ENCODE measurements around the gene GDE1. TPM values are rescaled to one million over a fixed set of nuclear protein-coding genes. Genes with fewer than 3 reads are reported as not detected.

Gene GDE1
- total RNA-seq, 2 donors from 2014 or later, result 29.7 to 30.6 TPM

DNA sequence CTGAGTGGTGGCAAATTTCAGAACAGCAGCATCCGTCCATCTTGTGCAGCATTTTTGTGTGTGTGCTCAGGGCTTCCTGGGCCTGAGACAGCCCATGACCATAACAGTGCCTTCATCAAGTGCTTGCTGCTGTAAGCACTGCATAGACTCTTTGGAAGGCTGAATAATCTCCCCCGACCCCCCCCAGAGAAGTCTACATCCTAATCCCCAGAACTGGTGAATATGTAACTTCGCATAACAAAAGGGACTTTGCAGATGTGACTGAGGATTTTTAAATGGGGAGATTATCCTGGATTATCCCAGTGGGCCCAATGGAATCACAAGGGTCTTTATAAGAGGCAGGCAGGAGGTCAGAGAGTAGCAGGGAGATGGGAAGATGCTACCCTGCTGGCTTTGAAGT, 53.6 kb downstream of the GDE1 start:
- TF ChIP-seq POLR2A (IDR thresholded peaks at IDR 0.05), result no peak
- TF ChIP-seq CTCF (IDR thresholded peaks at IDR 0.05), result no peak
- no peak overlapping the region for H3K27ac ChIP-seq
- no peak for DNase-seq
- 77 to 91% methylated on average over 3 of the region's 3 CpGs for WGBS, 2 donors
- H3K27me3 ChIP-seq, result no peaks in the 10 kb centered on the region
- H3K4me1 ChIP-seq, result no peaks in the 10 kb centered on the region
- no peak for ATAC-seq
- H3K9me3 ChIP-seq, result no peaks in the 10 kb centered on the region
- no peaks in the 10 kb centered on the region for H3K36me3 ChIP-seq (replicated peaks in 1 of 2; ENCODE audit: insufficient read depth in 1 of 2, low read depth in 2 of 2)
- intact Hi-C loops (cut with DNase I), result no loop called here
- no peak overlapping the region for H3K4me3 ChIP-seq

GRCh38 chr16:19463468-19464315, 58.2 kb downstream of the GDE1 start:
- TF ChIP-seq POLR2A (IDR thresholded peaks at IDR 0.05) (no peak), CTCF (IDR thresholded peaks at IDR 0.05) (no peak)
- Histone ChIP-seq H3K36me3 (replicated peaks in 1 of 2; ENCODE audit: insufficient read depth in 1 of 2, low read depth in 2 of 2) (no peaks in the 10 kb centered on the region), H3K4me3 (no peak overlapping the region), H3K4me1 (no peaks in the 10 kb centered on the region), H3K27ac (no peak overlapping the region), H3K27me3 (no peaks in the 10 kb centered on the region), H3K9me3 (no peaks in the 10 kb centered on the region)
- ATAC-seq, result no peak
- 64 to 65% methylated on average over 12 of the region's 12 CpGs for WGBS, 2 donors
- intact Hi-C loops (cut with DNase I), result no loop called here
- no peak for DNase-seq

GRCh38 chr16:19460397-19460796, 61.5 kb downstream of the GDE1 start:
- Histone ChIP-seq H3K27me3 (no peaks in the 10 kb centered on the region), H3K4me3 (no peak overlapping the region), H3K9me3 (no peaks in the 10 kb centered on the region), H3K4me1 (no peaks in the 10 kb centered on the region), H3K27ac (no peak overlapping the region), H3K36me3 (replicated peaks in 1 of 2; ENCODE audit: insufficient read depth in 1 of 2, low read depth in 2 of 2) (no peaks in the 10 kb centered on the region)
- ATAC-seq (no peak), DNase-seq (no peak)
- intact Hi-C loops (cut with DNase I), result no loop called here
- 80 to 93% methylated on average over 2 of the region's 2 CpGs for WGBS, 2 donors
- TF ChIP-seq POLR2A (IDR thresholded peaks at IDR 0.05), result no peak
- TF ChIP-seq CTCF (IDR thresholded peaks at IDR 0.05), result no peak

GRCh38 chr16:19458722-19459379, 63.0 kb downstream of the GDE1 start:
- H3K4me3 ChIP-seq, result no peak overlapping the region
- H3K9me3 ChIP-seq, result no peaks in the 10 kb centered on the region
- H3K36me3 ChIP-seq (replicated peaks in 1 of 2; ENCODE audit: insufficient read depth in 1 of 2, low read depth in 2 of 2), result no peaks in the 10 kb centered on the region
- no peaks in the 10 kb centered on the region for H3K4me1 ChIP-seq
- H3K27ac ChIP-seq, result no peak overlapping the region
- intact Hi-C loops (cut with DNase I), result no loop called here
- no peaks in the 10 kb centered on the region for H3K27me3 ChIP-seq
- TF ChIP-seq CTCF (IDR thresholded peaks at IDR 0.05) (no peak), POLR2A (IDR thresholded peaks at IDR 0.05) (no peak)
- ATAC-seq, result no peak
- DNase-seq, result no peak
- WGBS, 2 donors, result 76 to 78% methylated on average over 9 of the region's 9 CpGs

Other genes with a start within 250 kb of the GDE1 start
- gene CLEC19A, start 236.4 kb downstream of the GDE1 start, total RNA-seq, result not detected
- gene TMC5, start 104.2 kb downstream of the GDE1 start, total RNA-seq, result 1 to 10 TPM in 1 of 2 donors, under 1 TPM in 1; 0.66 to 2.3 TPM
- 10 to 100 TPM in 1 of 2 donors, 1 to 10 TPM in 1; 9.6 to 16.2 TPM for gene CCP110, start 1.8 kb upstream of the GDE1 start, total RNA-seq
- 10 to 100 TPM; 25.4 to 31.6 TPM for gene VPS35L, start 33.6 kb upstream of the GDE1 start, total RNA-seq
- 10 to 100 TPM in 1 of 2 donors, 1 to 10 TPM in 1; 8.6 to 12.2 TPM for gene KNOP1, start 196.1 kb upstream of the GDE1 start, total RNA-seq
- 10 to 100 TPM; 10.9 to 52.7 TPM for gene IQCK, start 196.2 kb upstream of the GDE1 start, total RNA-seq